Epidermal melanocyte (primary cell): ENCODE data around the gene MORN5.
A peak's percentile ranks its signal among the peaks of the same experiment; 100 is the strongest.
"Not testable (repeated sequence)": the region's sequence is repeated elsewhere in the genome, so short reads cannot be mapped to it uniquely, and the experiment has no call there.

Experiments used
- DNase-seq: peaks from one replicate; pipeline ENCODE4 v3.0.0; 2011; ENCODE audit warnings: low spot score; ENCODE audit not compliant: insufficient read length

The MORN5 gene

GRCh38 chr9:122159026-122159924, at the start of gene MORN5, which contains the start of gene NDUFA8:
MORN5 (plus strand) TSS chr9:122159908; CDS start chr9:122159973, 65 bp downstream.
NDUFA8 (minus strand) TSS chr9:122159779; CDS start chr9:122159677, 102 bp downstream.
- peak; percentile 98 for DNase-seq

GRCh38 chr9:122110100-122110833, 49.4 kb upstream of the MORN5 start:
- DNase-seq, result no peak

DNA sequence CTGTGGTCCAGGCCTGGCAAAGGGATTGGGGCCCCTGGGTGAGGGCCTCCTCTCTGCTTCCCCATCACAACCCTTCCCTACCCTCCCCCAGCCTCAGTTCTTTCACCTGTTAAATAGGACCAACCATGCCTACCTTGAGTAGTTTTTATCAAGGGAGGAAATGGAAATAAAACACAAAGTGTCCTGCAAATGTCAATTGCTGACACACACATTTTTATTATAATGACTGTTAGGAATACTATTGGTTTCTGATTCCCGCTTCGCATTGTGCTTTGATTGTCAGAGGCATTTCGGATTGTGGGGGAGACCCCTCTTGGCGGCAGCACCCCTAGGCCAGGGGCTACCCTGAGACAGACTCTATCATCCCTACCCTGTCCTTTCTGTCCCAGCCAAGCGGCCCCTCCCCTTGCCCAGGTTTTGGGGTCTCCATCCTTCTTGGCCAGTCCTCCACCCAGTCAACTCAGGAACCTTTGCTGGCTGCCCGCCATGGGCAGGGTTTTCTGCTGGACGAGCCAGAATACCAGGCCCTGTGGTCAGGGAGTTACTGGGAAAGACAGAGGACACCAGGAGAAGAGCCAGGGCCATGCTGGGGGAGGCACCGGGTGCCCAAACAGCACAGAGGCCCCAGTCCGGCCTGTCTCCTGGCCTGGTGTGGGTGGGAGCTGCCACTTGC, 48.2 kb upstream of the MORN5 start:
- DNase-seq, result no peak

DNA sequence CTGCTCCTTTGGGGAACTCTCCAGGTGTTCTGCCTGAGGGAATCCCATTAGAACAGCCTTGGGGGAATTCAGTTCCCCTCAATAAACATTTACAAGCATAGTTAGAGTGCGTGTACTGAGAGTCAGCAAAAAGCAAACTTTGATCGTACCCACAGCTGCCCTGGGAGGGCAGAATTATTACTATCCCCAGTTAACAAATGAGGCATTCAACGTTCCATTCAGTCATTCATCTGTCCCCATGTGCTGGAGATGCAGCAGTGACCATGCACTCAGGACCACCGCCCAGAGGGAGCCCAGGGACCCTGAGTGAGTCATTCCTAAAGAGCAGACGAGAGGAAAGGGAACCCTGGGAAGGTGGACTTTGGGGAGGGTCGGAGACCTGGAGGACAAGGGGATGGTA, 47.5 kb upstream of the MORN5 start:
- DNase-seq, result no peak

- no peak for DNase-seq
These were observed 46.1 kb upstream of the MORN5 start for GRCh38 chr9:122113574-122113973.

- DNase-seq, result no peak
These were observed 44.3 kb upstream of the MORN5 start for GRCh38 chr9:122115176-122116035.

GRCh38 chr9:122116040-122116439, 43.7 kb upstream of the MORN5 start:
- DNase-seq, result no peak

GRCh38 chr9:122116448-122117173, 43.1 kb upstream of the MORN5 start:
- no peak for DNase-seq

GRCh38 chr9:122117241-122117640, 42.5 kb upstream of the MORN5 start:
- DNase-seq, result not testable (repeated sequence)

DNA sequence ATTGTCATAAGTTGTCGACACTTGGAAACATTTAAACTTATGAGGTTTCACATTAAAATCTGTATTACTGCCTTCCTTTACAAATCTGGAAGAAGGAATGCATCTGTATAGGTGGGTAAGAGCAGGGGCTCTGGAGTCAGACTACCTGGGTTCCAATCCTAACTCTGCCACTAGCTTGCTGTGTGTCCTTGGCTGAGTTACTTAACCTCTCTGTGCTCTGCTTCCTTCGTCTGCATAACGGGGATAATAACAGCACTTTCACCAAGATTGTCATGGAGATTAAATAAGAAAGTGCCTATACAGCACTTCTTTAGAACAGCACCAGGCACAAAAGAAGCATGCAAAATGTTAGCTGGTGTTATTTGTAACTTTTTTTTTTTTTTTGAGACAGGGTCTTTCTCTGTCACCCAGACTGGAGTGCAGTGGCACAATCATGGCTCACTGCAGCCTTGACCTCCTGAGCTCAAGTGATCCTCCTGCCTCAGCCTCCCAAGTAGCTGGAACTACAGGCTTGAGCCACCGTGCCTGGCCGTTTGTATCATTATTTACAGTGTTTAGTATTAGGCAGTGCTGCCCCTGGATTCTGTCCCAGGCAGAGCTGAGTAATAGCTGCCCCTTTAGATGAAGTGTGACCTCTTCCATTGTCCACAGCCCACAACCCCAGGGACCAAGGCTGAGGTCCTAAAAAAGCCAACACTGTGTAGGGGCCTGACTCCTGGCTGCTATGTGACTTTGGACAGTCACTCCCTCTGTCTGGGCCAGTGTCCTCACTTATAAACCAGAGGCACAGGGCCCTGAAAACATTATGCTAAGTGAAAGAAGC, 41.2 kb upstream of the MORN5 start:
- DNase-seq, result no peak

- DNase-seq, result no peak
These were observed 40.6 kb upstream of the MORN5 start for GRCh38 chr9:122119166-122119521.

DNA sequence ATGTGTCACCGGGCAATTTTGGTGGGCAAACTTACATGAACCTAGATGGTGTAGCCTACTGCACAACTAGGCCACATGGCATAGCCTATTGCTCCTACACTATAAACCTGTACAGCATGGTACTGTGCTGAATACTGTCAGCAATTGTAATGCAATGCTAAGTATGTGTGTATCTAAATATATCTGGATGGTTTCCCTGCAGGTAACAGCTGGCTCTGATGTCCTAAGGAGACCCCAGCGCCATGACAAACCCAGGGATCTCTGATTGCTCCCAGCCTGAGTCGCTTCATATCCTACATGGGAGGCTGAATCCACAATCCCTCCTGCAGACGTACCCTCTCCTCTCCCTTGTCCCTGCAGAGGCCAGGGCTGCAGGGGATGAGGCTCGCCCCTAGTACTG, 40.0 kb upstream of the MORN5 start:
- no peak for DNase-seq

- no peak for DNase-seq
These were observed 39.2 kb upstream of the MORN5 start for GRCh38 chr9:122120316-122121071.

DNA sequence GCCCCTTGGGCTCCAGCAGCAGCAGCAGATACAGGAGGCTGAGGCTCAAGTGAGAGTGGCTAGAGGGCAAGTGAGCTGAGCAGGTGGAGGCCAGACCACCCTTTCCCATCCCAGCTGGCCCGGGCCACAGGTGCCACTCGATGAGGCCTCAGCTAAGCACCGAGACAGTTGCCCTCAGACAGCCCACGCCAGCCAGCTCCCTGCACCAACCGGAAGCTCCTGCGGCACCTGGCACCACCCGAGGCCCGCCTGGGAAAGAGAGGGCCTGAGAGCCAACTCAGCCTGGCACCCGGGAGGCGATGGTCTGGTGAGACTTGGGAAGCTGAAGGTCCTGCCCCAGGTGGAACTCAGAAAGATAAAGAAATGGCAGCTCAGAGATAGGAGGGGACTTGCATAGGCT, 38.3 kb upstream of the MORN5 start:
- no peak for DNase-seq

DNA sequence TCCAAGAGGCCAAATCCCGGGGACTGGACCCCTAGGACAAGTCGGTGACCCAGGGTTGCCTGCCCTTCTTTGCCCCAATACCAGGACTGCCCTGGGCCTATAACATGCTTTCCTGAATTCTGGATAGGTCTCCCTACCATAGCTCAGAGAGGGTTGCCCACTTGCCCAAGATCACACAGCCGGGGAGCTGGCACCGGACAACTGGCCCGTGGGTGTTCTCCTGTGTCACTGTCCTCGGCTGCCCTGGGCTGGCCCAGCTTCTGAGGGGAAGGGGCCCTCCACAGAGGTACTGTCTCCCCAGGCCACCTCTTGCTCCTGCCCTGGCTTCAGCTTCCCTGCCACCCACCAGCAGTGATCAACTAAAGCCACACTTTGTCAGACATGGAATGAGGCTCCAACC, 37.8 kb upstream of the MORN5 start:
- no peak for DNase-seq

- no peak for DNase-seq
These were observed 37.2 kb upstream of the MORN5 start for GRCh38 chr9:122122468-122122867.

DNA sequence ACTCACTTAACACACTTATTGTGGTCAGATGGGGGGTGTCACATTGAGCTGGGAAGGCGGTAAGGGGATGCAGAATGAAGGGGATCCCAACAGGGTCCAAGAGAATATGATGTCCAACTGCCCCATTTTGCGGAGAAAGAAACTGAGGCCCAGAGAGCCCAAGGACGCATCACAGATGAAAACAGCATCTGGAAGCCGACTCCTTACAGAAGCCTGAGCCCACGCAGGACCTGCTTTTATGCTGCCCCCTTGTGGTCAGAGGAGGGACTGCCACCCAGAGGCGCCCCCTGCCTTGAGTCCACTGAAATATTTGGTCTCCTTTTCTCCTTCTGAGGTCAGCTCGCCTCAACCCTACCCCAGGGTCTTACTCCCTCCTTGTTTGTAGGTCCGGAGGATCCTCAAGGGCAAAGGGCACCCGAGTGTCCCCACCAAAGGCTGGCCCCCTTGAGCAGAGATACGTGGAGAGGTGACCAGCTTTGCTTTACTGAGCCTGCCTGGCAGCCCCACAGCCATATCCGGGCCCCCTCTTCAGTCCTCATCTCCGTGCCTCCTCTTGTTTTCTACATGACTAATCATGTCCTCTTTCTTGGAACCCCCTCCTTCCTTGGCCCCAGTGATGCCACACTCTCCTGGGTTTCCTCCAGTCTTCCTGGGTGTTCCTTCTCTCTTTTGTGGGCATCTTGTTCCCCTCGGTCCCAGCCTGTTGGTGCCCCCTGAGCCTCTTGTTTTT, 36.6 kb upstream of the MORN5 start:
- DNase-seq, result peak; percentile 73

DNA sequence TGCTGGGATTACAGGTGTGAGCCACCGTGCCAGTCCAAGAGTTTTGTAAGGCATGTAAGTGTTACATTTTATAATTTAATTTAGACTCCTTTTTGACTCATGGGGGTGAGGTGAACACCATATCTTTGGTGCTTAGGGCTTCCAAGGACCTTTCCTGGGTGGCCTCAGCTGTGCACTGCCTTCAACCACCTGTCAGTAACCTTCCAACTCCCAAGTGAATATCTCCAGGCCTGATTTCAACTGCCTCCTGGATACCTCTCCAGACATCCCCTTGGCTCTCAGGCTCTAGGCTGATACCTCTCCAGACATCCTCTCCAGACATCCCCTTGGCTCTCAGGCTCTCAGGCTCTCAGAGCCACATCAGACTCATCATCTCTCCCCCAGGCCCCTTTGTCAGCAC, 35.7 kb upstream of the MORN5 start:
- DNase-seq, result no peak
